ENCODE measurements around the gene FZD2. TPM values are rescaled to one million over a fixed set of nuclear protein-coding genes. Genes with fewer than 3 reads are reported as not detected.

Gene FZD2
- total and polyA plus RNA-seq, 9 of the 15 experiments (the other 6 are each of a cell fraction or from before 2014, with no cell fraction given), result 0.03 to 4.5 (median 1.1) TPM; not detected in 1

- Histone ChIP-seq H3K27ac (ENCODE audit: extremely low read depth, low read depth, low read length) (no peak overlapping the region), H3K9me1 (ENCODE audit: control insufficient read depth, insufficient read depth, low read length) (no peaks in the 10 kb centered on the region), H4K20me1 (replicated peaks; ENCODE audit: control insufficient read depth, insufficient read depth, low read length) (no peaks in the 10 kb centered on the region), H2AFZ (ENCODE audit: low read depth, low read length) (peak overlapping the region; percentile 81), H3K4me1 (replicated peaks in 1 of 2; ENCODE audit: control insufficient read depth in 2 of 2, insufficient read depth in 2 of 2, low read length in 2 of 2) (peaks cover 7 to 11% of the 10 kb centered on the region in 2 experiments; a peak in 2 of 5 replicates), H3K4me3 (no peak overlapping the region), H3K9me3 (replicated peaks; ENCODE audit: control insufficient read depth, insufficient read depth, low read depth, low read length) (no peaks in the 10 kb centered on the region), H3K4me2 (ENCODE audit: insufficient read depth, low read length) (no peak overlapping the region), H3K9ac (ENCODE audit: insufficient read depth in 1 of 2, low read depth in 2 of 2, low read length in 2 of 2) (no peak overlapping the region), H3K27me3 (ENCODE audit: control insufficient read depth in 2 of 2, insufficient read depth in 2 of 2, low read length in 2 of 2) (peaks cover 0 to 5% of the 10 kb centered on the region in 2 experiments; a peak in 1 of 5 replicates), H3K36me3 (ENCODE audit: control insufficient read depth, insufficient read depth, low read length) (no peaks in the 10 kb centered on the region), H3K79me2 (ENCODE audit: control insufficient read depth, insufficient read depth, low read length) (no peaks in the 10 kb centered on the region)
- DNase-seq (ENCODE audit: extremely low read depth in 1 of 4, low spot score in 3 of 4), result peak; percentile 92 to 93 (median 92)
- ATAC-seq, result peak; percentile 97
- WGBS (ENCODE audit: insufficient coverage, low coverage, missing lambda C conversion rate), result 24% methylated on average over 21 of the region's 21 CpGs
- in situ Hi-C loops (cut with MboI) (loop anchor here (5.0 kb wide), 1 partner anchor 139 kb away; no protein-coding TSS in a partner anchor), intact Hi-C loops (cut with micrococcal nuclease) (loop anchor here (1.0 to 10.0 kb wide), 3 partner anchors 103 to 241 kb away; no protein-coding TSS in a partner anchor)
- ChIA-PET POLR2A (interaction anchor here (0.8 to 1.2 kb wide), 3 partner anchors 11 to 154 kb away, joined by 3 to 4 read pairs (median 3); no protein-coding TSS in a partner anchor), CTCF (ENCODE audit: low intra/inter-chr PET ratio) (interaction anchor here (0.6 to 2.4 kb wide), 4 partner anchors 102 to 331 kb away, joined by 4 to 24 read pairs (median 12); no protein-coding TSS in a partner anchor)
- FAIRE-seq, result peak; percentile 92
- BruUV-seq (replicated peaks), result no TSS peak
- no peak for TF ChIP-seq MCM7 (IDR thresholded peaks at IDR 0.05)
- TF ChIP-seq XRCC5 (IDR thresholded peaks at IDR 0.05; ENCODE audit: low read depth, low read length), result peak; percentile 44; the same call in 1 of the 2 replicates
- 0 out of 2 replicates have a peak, but pooled peaks have one; percentile 42 for TF ChIP-seq LCOR (CRISPR knock-in tag; IDR thresholded peaks at IDR 0.05)
- no peak for TF ChIP-seq ELF4 (CRISPR knock-in tag; IDR thresholded peaks at IDR 0.05)
- TF ChIP-seq CREM (IDR thresholded peaks at IDR 0.05; ENCODE audit: low read depth), result peak; percentile 50; the same call in 1 of the 2 replicates
- TF ChIP-seq SMC3 (conservative IDR thresholded peaks at IDR 0.05; ENCODE audit: insufficient read depth, low read depth, low read length), result peak; percentile 95
- TF ChIP-seq YY1 (IDR thresholded peaks at IDR 0.05; ENCODE audit: borderline replicate concordance in 1 of 3, control insufficient read depth in 1 of 3, extremely low read depth in 1 of 3, insufficient read depth in 3 of 3, insufficient read length in 1 of 3, insufficient replicate concordance in 2 of 3, low read depth in 1 of 3, low read length in 2 of 3), result peak in 1 of 3 experiments; percentile 6
- TF ChIP-seq PHF20 (IDR thresholded peaks at IDR 0.05; ENCODE audit: partially characterized antibody), result peak; percentile 20
- peak; percentile 42; the same call in 1 of the 2 replicates for TF ChIP-seq CXXC5 (CRISPR knock-in tag; IDR thresholded peaks at IDR 0.05)
- TF ChIP-seq UBTF (IDR thresholded peaks at IDR 0.05; ENCODE audit: borderline replicate concordance in 1 of 2, low read depth in 2 of 2, low read length in 2 of 2), result 0 out of 4 replicates have a peak, but pooled peaks of 1 of the 2 experiments have one; percentile 39
- peak; percentile 88 for TF ChIP-seq ARID2 (IDR thresholded peaks at IDR 0.05)
- peak; percentile 95; the same call in 1 of the 2 replicates for TF ChIP-seq RB1 (IDR thresholded peaks at IDR 0.05; ENCODE audit: low read depth)
- TF ChIP-seq MCM3 (IDR thresholded peaks at IDR 0.05), result no peak
- TF ChIP-seq RCOR1 (IDR thresholded peaks at IDR 0.05; ENCODE audit: borderline replicate concordance in 1 of 2, low read depth in 2 of 2, low read length in 2 of 2), result peak in 1 of 2 experiments; percentile 71; a peak in 1 of 4 replicates
- TF ChIP-seq CTBP1 (IDR thresholded peaks at IDR 0.05; ENCODE audit: borderline replicate concordance), result peak; percentile 47; the same call in 1 of the 2 replicates
- peak; percentile 66 to 88 for TF ChIP-seq E2F6 (IDR thresholded peaks at IDR 0.05; ENCODE audit: borderline replicate concordance in 1 of 2, extremely low read depth in 1 of 2, insufficient read depth in 1 of 2, insufficient read length in 1 of 2, low read depth in 1 of 2, low read length in 1 of 2, poor library complexity in 1 of 2, severe bottlenecking in 1 of 2)
- no peak for TF ChIP-seq ATF1 (CRISPR knock-in tag; IDR thresholded peaks at IDR 0.05)
- 0 out of 2 replicates have a peak, but pooled peaks have one; percentile 18 for TF ChIP-seq ATF1 (tag; IDR thresholded peaks at IDR 0.05)
These were observed 23.6 kb upstream of the FZD2 start for GRCh38 chr17:44533533-44534246.

Data from K562 (cell line).